ENCODE measurements around the gene ATG9B. TPM values are rescaled to one million over a fixed set of nuclear protein-coding genes. Genes with fewer than 3 reads are reported as not detected.

The ATG9B gene
- total and polyA plus RNA-seq, 2 of the 13 experiments (the other 11 are each of a cell fraction or from before 2014, with no cell fraction given), result 0.24 TPM; not detected in 1

DNA sequence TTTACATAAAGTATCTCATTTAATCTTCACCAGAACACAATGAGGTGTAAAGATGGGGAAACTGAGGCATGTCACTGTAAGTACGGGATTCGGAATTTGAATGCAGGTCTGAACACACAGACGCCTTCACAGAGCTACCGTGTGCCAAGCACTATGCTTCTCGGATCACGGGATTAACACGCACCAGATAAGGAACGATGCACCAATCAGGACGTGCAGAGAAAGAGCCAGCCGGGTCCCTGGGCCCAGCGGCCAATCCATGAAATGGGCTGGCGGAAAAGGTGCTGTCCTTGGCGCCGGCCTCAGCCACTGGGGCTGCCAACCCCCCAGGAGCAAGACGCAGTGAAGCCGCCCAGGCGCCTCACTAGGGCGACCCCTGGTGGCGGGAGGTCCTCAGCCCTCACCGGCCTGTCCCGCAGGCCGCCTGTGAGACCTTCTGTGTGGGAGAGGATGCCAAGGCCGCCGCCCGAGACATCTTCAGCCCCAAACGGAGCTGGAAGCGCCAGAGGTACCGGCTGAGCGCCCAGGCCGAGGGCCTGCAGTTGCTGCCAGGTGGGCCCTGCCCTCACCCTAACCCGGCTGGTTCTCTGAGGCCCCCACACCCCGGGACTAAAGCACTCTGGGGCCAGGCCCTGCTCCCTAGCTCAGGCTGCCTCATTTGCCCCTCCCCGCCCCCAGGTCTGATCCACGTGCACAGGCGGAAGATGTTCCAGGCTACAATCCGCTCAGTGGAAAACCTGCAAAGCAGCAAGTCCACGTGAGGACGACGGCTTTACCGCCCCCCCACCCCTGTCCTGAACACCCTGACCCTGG is 15.6 kb downstream of the ATG9B start (continued):
- TF ChIP-seq STAG1 (CRISPR knock-in tag; IDR thresholded peaks at IDR 0.05), result peak; percentile 21; the same call in 1 of the 2 replicates
- no peak for TF ChIP-seq ZNF607 (CRISPR knock-in tag; IDR thresholded peaks at IDR 0.05; ENCODE audit: borderline replicate concordance)
- no peak for TF ChIP-seq THYN1 (CRISPR knock-in tag; IDR thresholded peaks at IDR 0.05; ENCODE audit: borderline replicate concordance, low read depth)
- TF ChIP-seq RARA (CRISPR knock-in tag; IDR thresholded peaks at IDR 0.05), result peak; percentile 28
- TF ChIP-seq ZNF761 (CRISPR knock-in tag; conservative IDR thresholded peaks at IDR 0.05), result 0 out of 2 replicates have a peak, but pooled peaks have one; percentile 47
- TF ChIP-seq, protein P1, sequence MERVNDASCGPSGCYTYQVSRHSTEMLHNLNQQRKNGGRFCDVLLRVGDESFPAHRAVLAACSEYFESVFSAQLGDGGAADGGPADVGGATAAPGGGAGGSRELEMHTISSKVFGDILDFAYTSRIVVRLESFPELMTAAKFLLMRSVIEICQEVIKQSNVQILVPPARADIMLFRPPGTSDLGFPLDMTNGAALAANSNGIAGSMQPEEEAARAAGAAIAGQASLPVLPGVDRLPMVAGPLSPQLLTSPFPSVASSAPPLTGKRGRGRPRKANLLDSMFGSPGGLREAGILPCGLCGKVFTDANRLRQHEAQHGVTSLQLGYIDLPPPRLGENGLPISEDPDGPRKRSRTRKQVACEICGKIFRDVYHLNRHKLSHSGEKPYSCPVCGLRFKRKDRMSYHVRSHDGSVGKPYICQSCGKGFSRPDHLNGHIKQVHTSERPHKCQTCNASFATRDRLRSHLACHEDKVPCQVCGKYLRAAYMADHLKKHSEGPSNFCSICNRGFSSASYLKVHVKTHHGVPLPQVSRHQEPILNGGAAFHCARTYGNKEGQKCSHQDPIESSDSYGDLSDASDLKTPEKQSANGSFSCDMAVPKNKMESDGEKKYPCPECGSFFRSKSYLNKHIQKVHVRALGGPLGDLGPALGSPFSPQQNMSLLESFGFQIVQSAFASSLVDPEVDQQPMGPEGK (CRISPR knock-in tag; IDR thresholded peaks at IDR 0.05), result peak; percentile 99
- TF ChIP-seq YEATS4 (CRISPR knock-in tag; IDR thresholded peaks at IDR 0.05; ENCODE audit: borderline replicate concordance), result no peak
- TF ChIP-seq KDM1A (CRISPR knock-in tag; IDR thresholded peaks at IDR 0.05), result 0 out of 2 replicates have a peak, but pooled peaks have one; percentile 38
- TF ChIP-seq, protein P2, sequence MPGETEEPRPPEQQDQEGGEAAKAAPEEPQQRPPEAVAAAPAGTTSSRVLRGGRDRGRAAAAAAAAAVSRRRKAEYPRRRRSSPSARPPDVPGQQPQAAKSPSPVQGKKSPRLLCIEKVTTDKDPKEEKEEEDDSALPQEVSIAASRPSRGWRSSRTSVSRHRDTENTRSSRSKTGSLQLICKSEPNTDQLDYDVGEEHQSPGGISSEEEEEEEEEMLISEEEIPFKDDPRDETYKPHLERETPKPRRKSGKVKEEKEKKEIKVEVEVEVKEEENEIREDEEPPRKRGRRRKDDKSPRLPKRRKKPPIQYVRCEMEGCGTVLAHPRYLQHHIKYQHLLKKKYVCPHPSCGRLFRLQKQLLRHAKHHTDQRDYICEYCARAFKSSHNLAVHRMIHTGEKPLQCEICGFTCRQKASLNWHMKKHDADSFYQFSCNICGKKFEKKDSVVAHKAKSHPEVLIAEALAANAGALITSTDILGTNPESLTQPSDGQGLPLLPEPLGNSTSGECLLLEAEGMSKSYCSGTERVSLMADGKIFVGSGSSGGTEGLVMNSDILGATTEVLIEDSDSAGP (CRISPR knock-in tag; IDR thresholded peaks at IDR 0.05; ENCODE audit: borderline replicate concordance), result peak; percentile 80; the same call in 1 of the 2 replicates
- peak; percentile 70; the same call in 1 of the 2 replicates for TF ChIP-seq REPIN1 (CRISPR knock-in tag; IDR thresholded peaks at IDR 0.05; ENCODE audit: borderline replicate concordance, low read depth)
- peak; percentile 47 for TF ChIP-seq NRL (CRISPR knock-in tag; IDR thresholded peaks at IDR 0.05; ENCODE audit: borderline replicate concordance)
- TF ChIP-seq, protein P3, sequence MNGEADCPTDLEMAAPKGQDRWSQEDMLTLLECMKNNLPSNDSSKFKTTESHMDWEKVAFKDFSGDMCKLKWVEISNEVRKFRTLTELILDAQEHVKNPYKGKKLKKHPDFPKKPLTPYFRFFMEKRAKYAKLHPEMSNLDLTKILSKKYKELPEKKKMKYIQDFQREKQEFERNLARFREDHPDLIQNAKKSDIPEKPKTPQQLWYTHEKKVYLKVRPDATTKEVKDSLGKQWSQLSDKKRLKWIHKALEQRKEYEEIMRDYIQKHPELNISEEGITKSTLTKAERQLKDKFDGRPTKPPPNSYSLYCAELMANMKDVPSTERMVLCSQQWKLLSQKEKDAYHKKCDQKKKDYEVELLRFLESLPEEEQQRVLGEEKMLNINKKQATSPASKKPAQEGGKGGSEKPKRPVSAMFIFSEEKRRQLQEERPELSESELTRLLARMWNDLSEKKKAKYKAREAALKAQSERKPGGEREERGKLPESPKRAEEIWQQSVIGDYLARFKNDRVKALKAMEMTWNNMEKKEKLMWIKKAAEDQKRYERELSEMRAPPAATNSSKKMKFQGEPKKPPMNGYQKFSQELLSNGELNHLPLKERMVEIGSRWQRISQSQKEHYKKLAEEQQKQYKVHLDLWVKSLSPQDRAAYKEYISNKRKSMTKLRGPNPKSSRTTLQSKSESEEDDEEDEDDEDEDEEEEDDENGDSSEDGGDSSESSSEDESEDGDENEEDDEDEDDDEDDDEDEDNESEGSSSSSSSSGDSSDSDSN (CRISPR knock-in tag; IDR thresholded peaks at IDR 0.05), result peak; percentile 52; the same call in 1 of the 2 replicates
- no peak for TF ChIP-seq CAMTA2 (CRISPR knock-in tag; IDR thresholded peaks at IDR 0.05; ENCODE audit: borderline replicate concordance)
- TF ChIP-seq SRSF1 (optimal IDR thresholded peaks at IDR 0.05; ENCODE audit: low read depth, low read length), result peak; percentile 67
- TF ChIP-seq KAT8 (CRISPR knock-in tag; IDR thresholded peaks at IDR 0.05), result peak; percentile 80
- TF ChIP-seq, protein P4, sequence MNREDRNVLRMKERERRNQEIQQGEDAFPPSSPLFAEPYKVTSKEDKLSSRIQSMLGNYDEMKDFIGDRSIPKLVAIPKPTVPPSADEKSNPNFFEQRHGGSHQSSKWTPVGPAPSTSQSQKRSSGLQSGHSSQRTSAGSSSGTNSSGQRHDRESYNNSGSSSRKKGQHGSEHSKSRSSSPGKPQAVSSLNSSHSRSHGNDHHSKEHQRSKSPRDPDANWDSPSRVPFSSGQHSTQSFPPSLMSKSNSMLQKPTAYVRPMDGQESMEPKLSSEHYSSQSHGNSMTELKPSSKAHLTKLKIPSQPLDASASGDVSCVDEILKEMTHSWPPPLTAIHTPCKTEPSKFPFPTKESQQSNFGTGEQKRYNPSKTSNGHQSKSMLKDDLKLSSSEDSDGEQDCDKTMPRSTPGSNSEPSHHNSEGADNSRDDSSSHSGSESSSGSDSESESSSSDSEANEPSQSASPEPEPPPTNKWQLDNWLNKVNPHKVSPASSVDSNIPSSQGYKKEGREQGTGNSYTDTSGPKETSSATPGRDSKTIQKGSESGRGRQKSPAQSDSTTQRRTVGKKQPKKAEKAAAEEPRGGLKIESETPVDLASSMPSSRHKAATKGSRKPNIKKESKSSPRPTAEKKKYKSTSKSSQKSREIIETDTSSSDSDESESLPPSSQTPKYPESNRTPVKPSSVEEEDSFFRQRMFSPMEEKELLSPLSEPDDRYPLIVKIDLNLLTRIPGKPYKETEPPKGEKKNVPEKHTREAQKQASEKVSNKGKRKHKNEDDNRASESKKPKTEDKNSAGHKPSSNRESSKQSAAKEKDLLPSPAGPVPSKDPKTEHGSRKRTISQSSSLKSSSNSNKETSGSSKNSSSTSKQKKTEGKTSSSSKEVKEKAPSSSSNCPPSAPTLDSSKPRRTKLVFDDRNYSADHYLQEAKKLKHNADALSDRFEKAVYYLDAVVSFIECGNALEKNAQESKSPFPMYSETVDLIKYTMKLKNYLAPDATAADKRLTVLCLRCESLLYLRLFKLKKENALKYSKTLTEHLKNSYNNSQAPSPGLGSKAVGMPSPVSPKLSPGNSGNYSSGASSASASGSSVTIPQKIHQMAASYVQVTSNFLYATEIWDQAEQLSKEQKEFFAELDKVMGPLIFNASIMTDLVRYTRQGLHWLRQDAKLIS (CRISPR knock-in tag; IDR thresholded peaks at IDR 0.05), result no peak
- 0 out of 2 replicates have a peak, but pooled peaks have one; percentile 25 for TF ChIP-seq HNRNPL (IDR thresholded peaks at IDR 0.05; ENCODE audit: low read depth, low read length)
- TF ChIP-seq SOX5 (CRISPR knock-in tag; IDR thresholded peaks at IDR 0.05; ENCODE audit: borderline replicate concordance), result 0 out of 2 replicates have a peak, but pooled peaks have one; percentile 14
